ENCODE results near the gene SLC9A9. TPM values are rescaled to one million over a fixed set of nuclear protein-coding genes. Genes with fewer than 3 reads are reported as not detected.

The SLC9A9 gene
- total RNA-seq, 4 donors from 2014 or later, result 1.1 to 15.9 (median 9.7) TPM

- Histone ChIP-seq H3K27ac (no peak overlapping the region), H3K4me1 (peaks cover 0 to 21% (median 0%) of the 10 kb centered on the region in 4 donors), H3K36me3 (no peaks in the 10 kb centered on the region), H3K27me3 (no peaks in the 10 kb centered on the region), H3K4me3 (no peak overlapping the region), H3K9me3 (no peaks in the 10 kb centered on the region)
- in situ Hi-C loops (cut with MboI; ENCODE audit: low pct_ligation_motif_present in 1 of 4, low pct_unique_long_range_greater_than_20kb in 1 of 4, low sequenced_read_pairs in 3 of 4), result no loop called here
- WGBS, 2 donors (ENCODE audit: low coverage in 1 of 2), result 81 to 88% methylated on average over 2 of the region's 2 CpGs
- no peak for TF ChIP-seq POLR2AphosphoS5 (IDR thresholded peaks at IDR 0.05)
- no peak for TF ChIP-seq POLR2A (IDR thresholded peaks at IDR 0.05)
- TF ChIP-seq, protein P1, sequence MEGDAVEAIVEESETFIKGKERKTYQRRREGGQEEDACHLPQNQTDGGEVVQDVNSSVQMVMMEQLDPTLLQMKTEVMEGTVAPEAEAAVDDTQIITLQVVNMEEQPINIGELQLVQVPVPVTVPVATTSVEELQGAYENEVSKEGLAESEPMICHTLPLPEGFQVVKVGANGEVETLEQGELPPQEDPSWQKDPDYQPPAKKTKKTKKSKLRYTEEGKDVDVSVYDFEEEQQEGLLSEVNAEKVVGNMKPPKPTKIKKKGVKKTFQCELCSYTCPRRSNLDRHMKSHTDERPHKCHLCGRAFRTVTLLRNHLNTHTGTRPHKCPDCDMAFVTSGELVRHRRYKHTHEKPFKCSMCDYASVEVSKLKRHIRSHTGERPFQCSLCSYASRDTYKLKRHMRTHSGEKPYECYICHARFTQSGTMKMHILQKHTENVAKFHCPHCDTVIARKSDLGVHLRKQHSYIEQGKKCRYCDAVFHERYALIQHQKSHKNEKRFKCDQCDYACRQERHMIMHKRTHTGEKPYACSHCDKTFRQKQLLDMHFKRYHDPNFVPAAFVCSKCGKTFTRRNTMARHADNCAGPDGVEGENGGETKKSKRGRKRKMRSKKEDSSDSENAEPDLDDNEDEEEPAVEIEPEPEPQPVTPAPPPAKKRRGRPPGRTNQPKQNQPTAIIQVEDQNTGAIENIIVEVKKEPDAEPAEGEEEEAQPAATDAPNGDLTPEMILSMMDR (IDR thresholded peaks at IDR 0.05), result no peak
- TF ChIP-seq EP300 (IDR thresholded peaks at IDR 0.05; ENCODE audit: low read depth), result no peak
- no peak for DNase-seq
- intact Hi-C loops (cut with DNase I; ENCODE audit: low total_unique reads), result no loop called here
Observed at GRCh38 chr3:143839980-143840379, 8.3 kb downstream of the SLC9A9 start.

- Histone ChIP-seq H3K27me3 (no peaks in the 10 kb centered on the region), H3K36me3 (no peaks in the 10 kb centered on the region), H3K9me3 (no peaks in the 10 kb centered on the region), H3K4me1 (peaks cover 0 to 18% (median 0%) of the 10 kb centered on the region in 4 donors), H3K27ac (no peak overlapping the region), H3K4me3 (no peak overlapping the region)
- WGBS, 2 donors (ENCODE audit: low coverage in 1 of 2), result 93 to 100% methylated on average over 1 of the region's 1 CpG
- in situ Hi-C loops (cut with MboI; ENCODE audit: low pct_ligation_motif_present in 1 of 4, low pct_unique_long_range_greater_than_20kb in 1 of 4, low sequenced_read_pairs in 3 of 4) (no loop called here), intact Hi-C loops (cut with DNase I; ENCODE audit: low total_unique reads) (no loop called here)
- no peak for DNase-seq
- TF ChIP-seq POLR2AphosphoS5 (IDR thresholded peaks at IDR 0.05) (no peak), EP300 (IDR thresholded peaks at IDR 0.05; ENCODE audit: low read depth) (no peak), POLR2A (IDR thresholded peaks at IDR 0.05) (no peak)
- TF ChIP-seq, protein P1 (IDR thresholded peaks at IDR 0.05), result no peak
Observed at GRCh38 chr3:143837076-143837475, 11.2 kb downstream of the SLC9A9 start.

GRCh38 chr3:143835312-143835711, 13.0 kb downstream of the SLC9A9 start:
- Histone ChIP-seq H3K4me3 (no peak overlapping the region), H3K27me3 (no peaks in the 10 kb centered on the region), H3K4me1 (peaks cover 0 to 24% (median 0%) of the 10 kb centered on the region in 4 donors), H3K36me3 (no peaks in the 10 kb centered on the region), H3K27ac (no peak overlapping the region), H3K9me3 (no peaks in the 10 kb centered on the region)
- WGBS, 2 donors (ENCODE audit: low coverage in 1 of 2), result 55 to 63% methylated on average over 2 of the region's 2 CpGs
- TF ChIP-seq POLR2AphosphoS5 (IDR thresholded peaks at IDR 0.05) (no peak), POLR2A (IDR thresholded peaks at IDR 0.05) (no peak), EP300 (IDR thresholded peaks at IDR 0.05; ENCODE audit: low read depth) (no peak)
- TF ChIP-seq, protein P1 (IDR thresholded peaks at IDR 0.05), result no peak
- intact Hi-C loops (cut with DNase I; ENCODE audit: low total_unique reads), result no loop called here
- in situ Hi-C loops (cut with MboI; ENCODE audit: low pct_ligation_motif_present in 1 of 4, low pct_unique_long_range_greater_than_20kb in 1 of 4, low sequenced_read_pairs in 3 of 4), result no loop called here
- DNase-seq, result no peak

DNA sequence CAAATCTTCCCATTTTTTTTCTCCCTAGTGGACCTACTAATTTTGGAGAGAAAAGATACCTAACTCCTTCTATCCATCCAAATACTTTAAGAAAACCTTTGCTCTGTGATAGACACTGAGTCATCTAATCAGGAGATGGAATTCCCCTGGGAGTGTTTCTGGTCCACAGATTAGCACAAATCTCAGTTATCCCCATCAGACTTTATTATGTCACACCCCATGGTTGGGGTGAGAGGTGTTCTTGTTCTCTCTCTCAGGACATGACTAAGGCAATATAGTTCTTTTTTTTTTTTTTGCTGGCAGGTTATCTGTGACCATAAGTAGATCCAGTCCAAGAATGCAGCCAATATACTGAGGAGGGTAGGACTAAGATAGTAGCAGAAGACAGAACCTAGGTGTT, 15.8 kb downstream of the SLC9A9 start:
- Histone ChIP-seq H3K4me1 (peaks cover 0 to 17% (median 0%) of the 10 kb centered on the region in 4 donors), H3K36me3 (no peaks in the 10 kb centered on the region), H3K27ac (no peak overlapping the region), H3K9me3 (no peaks in the 10 kb centered on the region), H3K27me3 (no peaks in the 10 kb centered on the region), H3K4me3 (no peak overlapping the region)
- in situ Hi-C loops (cut with MboI; ENCODE audit: low pct_ligation_motif_present in 1 of 4, low pct_unique_long_range_greater_than_20kb in 1 of 4, low sequenced_read_pairs in 3 of 4) (no loop called here), intact Hi-C loops (cut with DNase I; ENCODE audit: low total_unique reads) (no loop called here)
- TF ChIP-seq POLR2A (IDR thresholded peaks at IDR 0.05) (no peak), EP300 (IDR thresholded peaks at IDR 0.05; ENCODE audit: low read depth) (no peak), POLR2AphosphoS5 (IDR thresholded peaks at IDR 0.05) (no peak)
- TF ChIP-seq, protein P1 (IDR thresholded peaks at IDR 0.05), result no peak
- DNase-seq, result no peak

All from transverse colon (tissue), 4 donors.